Left lobe of liver (tissue), 2 donors: ENCODE results near the gene GALNT6. TPM values are rescaled to one million over a fixed set of nuclear protein-coding genes. Genes with fewer than 3 reads are reported as not detected.

Experiments used
- ATAC-seq: fragments of 200-7000 bp; cut with Tn5 transposase; one replicate; pipeline ENCODE4 v1.9.1; 2020; ENCODE audit warnings: mild to moderate bottlenecking, moderate library complexity
- DNase-seq: peaks from one replicate; pipeline ENCODE4 v3.0.0-alpha.2; 2020; ENCODE audit warnings: low spot score
- total RNA-seq: library from RNA; stranded (reverse); gene quantifications from one replicate; pipeline ENCODE4 v1.2.1, GENCODE V29; 2021
- donor health status: DM: no; HTN: no; CAD: no; lungs with moderate emphysema.
- donor health status: DM: no; HTN: yes; CAD: no.

Gene GALNT6
- total RNA-seq = 1.7 TPM

- ATAC-seq (peak; percentile 82), DNase-seq (no peak)
Observed at GRCh38 chr12:51391283-51392123, at the start of gene GALNT6. GALNT6 (minus strand) TSS chr12:51391406; CDS start chr12:51379781, 11,625 bp downstream.

GRCh38 chr12:51439330-51439729 lies 48.1 kb upstream of the GALNT6 start:
- ATAC-seq (no peak), DNase-seq (no peak)

- no peak for ATAC-seq
- no peak for DNase-seq
Observed at GRCh38 chr12:51437431-51437830, 46.2 kb upstream of the GALNT6 start.

GRCh38 chr12:51434305-51434704 lies 43.1 kb upstream of the GALNT6 start:
- ATAC-seq = peak; percentile 74

GRCh38 chr12:51432921-51433320 lies 41.7 kb upstream of the GALNT6 start:
- ATAC-seq (no peak), DNase-seq (no peak)

More at GRCh38 chr12:51434305-51434704, 43.1 kb upstream of the GALNT6 start:
- no peak for DNase-seq

GRCh38 chr12:51430196-51430895 lies 39.1 kb upstream of the GALNT6 start:
- DNase-seq (no peak), ATAC-seq (peak; percentile 23)

GRCh38 chr12:51429700-51430099 lies 38.5 kb upstream of the GALNT6 start:
- DNase-seq (no peak), ATAC-seq (no peak)

GRCh38 chr12:51428256-51428655 lies 37.0 kb upstream of the GALNT6 start:
- DNase-seq (no peak), ATAC-seq (no peak)

GRCh38 chr12:51424662-51425539 lies 33.7 kb upstream of the GALNT6 start, which contains the start of gene SLC4A8:
SLC4A8 (plus strand) TSS chr12:51424831; CDS start chr12:51424988, 157 bp downstream.
- DNase-seq = peak; percentile 60
- peak; percentile 91 for ATAC-seq

GRCh38 chr12:51424094-51424661 lies 33.0 kb upstream of the GALNT6 start:
- no peak for ATAC-seq
- no peak for DNase-seq

GRCh38 chr12:51421266-51421884 lies 30.2 kb upstream of the GALNT6 start:
- DNase-seq (peak; percentile 53), ATAC-seq (peak; percentile 92)

- DNase-seq (no peak), ATAC-seq (no peak)
Observed at GRCh38 chr12:51419425-51420193, 28.4 kb upstream of the GALNT6 start.

GRCh38 chr12:51417826-51418225 lies 26.6 kb upstream of the GALNT6 start:
- no peak for DNase-seq
- no peak for ATAC-seq

GRCh38 chr12:51415931-51416330 lies 24.7 kb upstream of the GALNT6 start:
- ATAC-seq = no peak

GRCh38 chr12:51413791-51414190 lies 22.6 kb upstream of the GALNT6 start:
- DNase-seq (no peak), ATAC-seq (no peak)

More at GRCh38 chr12:51415931-51416330, 24.7 kb upstream of the GALNT6 start:
- DNase-seq = no peak

- ATAC-seq (no peak), DNase-seq (no peak)
Observed at GRCh38 chr12:51413149-51413548, 21.9 kb upstream of the GALNT6 start.

GRCh38 chr12:51409846-51410245 lies 18.6 kb upstream of the GALNT6 start:
- DNase-seq = no peak
- no peak for ATAC-seq

- DNase-seq = no peak
- ATAC-seq = no peak
Observed at GRCh38 chr12:51407604-51408003, 16.4 kb upstream of the GALNT6 start.

- ATAC-seq (no peak), DNase-seq (no peak)
Observed at GRCh38 chr12:51406859-51407258, 15.7 kb upstream of the GALNT6 start.
